Activated T-helper 1 cell treated with anti-CD3 and anti-CD28 coated beads, Interleukin-2, amount 50 U/mL, for 16 hours (primary cell): ENCODE results near the gene PDIA5.
A peak's percentile ranks its signal among the peaks of the same experiment; 100 is the strongest.

Experiments used
- DNase-seq, 2 donors: peaks; one replicate each; pipeline ENCODE4 v3.0.0-alpha.2; 2020; ENCODE audit warnings: low read depth in 1 of 2, low spot score in 1 of 2

PDIA5 gene

DNA sequence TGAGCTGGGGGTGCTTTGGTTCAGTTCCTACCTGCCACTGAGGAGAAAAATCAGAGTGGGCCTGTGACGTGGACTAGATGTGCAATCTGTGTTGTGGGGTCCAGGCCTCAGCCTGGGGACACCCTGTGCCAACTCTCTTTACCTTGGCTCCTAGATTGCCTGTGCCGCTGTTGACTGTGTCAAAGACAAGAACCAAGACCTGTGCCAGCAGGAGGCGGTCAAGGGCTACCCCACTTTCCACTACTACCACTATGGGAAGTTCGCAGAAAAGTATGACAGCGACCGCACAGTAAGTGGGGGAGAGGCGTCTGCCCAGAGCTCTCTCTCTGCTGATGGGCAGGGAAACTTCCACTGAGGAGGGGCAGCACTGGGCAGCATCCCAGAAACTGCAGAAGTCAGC is 94.3 kb downstream of the PDIA5 start:
- no peak for DNase-seq

DNA sequence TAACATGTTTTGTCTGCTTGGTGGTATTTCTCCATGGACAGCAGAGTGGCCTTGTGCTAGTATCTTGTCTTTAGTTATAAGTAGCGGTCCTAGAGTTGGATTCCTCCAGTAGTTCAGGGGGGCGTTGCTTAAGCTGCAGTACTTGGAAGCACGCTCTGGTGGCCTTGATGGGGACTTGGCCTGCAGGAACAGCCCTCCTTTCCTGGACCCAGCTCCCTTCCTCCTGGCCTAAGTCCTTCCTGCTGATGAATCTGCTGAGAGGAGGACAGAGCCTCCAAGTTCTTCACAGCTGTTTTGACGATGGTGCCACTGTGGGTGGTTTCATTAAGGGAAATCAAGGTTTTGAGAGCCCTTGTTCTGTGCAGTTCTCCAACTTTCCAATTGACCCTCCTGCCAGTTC is 96.3 kb downstream of the PDIA5 start:
- DNase-seq: no peak

DNA sequence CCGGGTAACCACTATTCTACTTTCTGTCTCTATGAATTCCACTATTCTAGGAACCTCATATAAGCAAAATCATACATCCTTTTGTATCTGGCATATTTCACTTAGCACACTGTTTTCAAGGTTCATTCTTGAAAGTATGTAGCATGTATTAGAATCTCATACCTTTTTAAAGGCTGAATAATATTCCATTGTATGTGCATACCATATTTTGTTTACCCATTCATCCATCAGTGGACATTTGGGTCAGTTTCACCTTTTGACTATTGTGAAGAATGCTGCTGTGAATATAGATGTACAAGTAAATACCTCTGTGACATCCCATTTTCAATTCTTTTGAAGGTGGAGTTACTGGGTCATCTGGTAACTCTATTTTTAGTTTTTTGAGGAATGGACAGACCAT is 98.3 kb downstream of the PDIA5 start:
- no peak for DNase-seq

DNA sequence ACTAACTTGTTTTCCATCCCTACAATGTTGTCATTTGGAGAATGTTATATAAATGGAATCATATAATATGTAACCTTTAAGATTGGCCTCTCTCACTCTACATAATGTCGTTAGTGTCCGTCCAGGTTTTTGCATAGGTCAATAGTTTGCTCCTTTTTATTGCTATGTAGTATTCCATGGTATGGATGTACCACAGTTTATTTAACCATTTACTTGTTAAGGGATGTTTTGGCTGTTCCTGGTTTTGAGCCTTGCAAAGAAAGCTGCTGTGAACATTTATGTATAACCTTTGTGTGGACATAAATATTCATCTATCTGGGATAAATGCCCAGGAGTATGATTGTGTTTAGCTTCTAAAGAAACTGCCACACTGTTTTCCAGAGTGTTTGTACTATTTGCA is 100.9 kb downstream of the PDIA5 start:
- DNase-seq: no peak

DNA sequence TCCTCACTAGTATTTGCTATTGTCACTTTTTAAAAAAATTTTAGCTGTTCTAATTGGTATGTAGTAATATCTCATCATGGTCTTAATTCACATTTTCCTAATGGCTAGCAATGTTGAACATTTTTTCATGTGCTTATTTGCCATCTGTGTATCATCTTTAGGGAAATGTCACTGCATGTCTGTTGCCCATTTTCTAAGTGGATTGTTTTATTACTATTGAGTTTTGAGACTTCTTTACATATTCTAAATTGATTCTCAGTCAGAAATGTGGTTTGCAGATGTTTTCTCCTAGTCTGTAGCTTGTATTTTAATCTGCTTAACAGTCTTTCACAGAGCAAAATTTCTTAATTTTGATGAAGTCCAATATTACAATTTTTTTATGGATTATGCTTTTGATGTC is 101.3 kb downstream of the PDIA5 start:
- DNase-seq: no peak

DNA sequence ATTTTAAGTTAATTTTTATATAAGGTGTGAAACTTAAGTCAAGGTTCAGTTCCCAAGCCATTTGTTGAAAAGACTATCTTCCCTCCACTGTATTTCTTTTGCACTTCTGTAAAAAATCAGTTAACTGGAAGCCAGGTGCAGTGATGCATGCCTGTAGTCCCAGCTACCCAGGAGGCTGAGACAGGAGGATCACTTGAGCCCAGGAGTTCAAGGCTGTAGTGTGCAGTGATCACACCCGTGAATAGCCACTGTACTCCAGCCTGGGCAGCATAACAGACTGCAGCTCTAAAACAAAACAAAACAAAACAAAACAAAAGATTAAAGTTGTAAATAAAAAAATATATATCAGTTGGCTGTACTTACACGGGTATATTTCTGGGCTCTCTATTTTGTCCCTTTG is 101.8 kb downstream of the PDIA5 start:
- DNase-seq: no peak

DNA sequence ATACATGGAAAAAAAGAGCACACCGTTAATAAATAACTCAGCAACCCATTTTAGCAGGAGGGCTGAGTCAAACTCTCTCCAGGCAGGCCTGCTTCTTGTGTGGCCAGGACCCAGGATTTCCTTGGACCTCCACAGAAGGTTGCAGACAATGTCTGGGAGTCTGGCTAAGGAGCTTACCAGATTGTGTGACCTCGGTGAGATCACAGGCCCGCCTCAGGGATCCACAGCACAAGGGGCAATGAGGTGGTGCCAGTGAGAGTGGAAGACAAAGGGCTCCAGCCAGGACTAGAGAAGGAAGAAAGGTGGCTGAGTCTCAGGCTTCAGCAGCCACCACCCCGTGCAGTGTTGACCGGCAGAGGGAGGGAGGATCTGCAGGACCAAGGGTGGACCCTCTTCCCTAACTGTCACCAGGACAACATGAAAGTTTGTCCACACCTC is 102.7 kb downstream of the PDIA5 start:
- DNase-seq: no peak

DNA sequence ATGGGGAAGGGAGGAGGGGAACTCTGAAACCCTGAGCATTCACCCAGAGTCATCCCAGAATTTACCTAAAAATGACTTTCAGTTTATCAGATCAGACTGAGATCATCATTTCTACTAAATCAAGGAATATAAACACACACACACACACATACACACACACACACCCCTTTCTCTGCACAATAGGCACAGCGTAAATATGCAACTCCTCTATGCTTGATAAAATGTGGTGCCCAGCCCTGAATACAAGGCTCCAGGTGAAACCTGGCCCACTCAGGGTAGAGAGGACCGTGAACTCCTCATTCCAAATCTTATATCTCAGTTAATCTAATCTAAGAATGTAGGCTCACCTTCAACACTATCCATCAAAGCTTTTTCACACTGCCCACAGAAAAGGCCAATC is 103.1 kb downstream of the PDIA5 start:
- no peak for DNase-seq

DNA sequence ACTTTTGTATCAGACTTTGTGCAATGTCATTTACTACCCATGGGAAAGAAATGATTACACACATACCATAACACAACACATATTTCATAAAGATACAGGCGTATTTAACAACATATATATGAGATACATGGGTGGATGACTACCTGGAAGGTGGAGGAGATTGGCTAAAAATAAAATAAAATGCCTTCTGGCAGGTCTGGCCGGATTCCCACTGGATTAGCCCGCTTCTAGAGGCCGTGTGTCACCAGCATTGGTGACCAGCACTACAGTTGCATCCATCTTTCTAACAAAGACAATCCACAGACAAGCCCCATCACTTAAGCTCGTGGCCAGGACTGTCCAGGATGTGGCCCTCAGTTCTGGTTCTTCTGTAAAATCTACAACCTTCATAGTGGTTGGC is 114.0 kb downstream of the PDIA5 start:
- DNase-seq: no peak

DNA sequence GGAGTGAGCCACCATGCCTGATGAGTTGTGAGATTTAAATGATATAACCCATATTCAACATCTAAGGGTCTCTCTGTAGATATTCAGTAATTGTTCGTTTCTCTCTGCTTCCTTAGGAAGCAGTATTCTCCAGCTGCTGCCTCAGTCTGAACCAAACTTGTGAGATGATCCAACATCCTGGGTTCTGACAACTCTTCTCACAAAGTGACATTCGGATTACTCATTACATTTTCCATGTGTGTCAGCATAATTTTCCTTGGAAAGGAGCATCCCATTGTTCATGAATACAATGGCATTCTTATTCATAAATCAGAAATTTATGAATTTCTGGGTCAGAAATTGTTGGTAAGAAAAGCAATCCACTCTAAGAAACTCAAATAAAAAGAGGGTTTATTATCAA is 119.9 kb downstream of the PDIA5 start:
- no peak for DNase-seq

DNA sequence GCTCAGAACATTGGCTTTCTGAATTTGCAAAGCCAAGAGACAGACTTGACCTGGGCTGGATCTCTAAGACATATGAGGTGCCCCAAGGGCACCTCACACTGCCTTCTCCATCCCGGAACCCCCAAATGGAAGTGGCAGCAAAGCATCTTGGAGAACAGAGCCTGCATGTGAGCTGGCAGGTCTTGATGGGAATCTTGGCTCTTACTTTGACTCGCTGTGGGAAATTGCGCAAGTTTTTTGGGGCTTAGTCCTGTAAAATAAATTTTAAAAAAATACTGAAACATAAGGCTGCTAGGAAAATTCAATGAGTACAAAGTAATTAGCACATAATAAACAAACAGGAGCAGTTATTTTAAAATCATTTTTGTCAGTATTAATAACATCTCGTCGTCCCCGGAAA is 121.2 kb downstream of the PDIA5 start:
- DNase-seq: no peak

DNA sequence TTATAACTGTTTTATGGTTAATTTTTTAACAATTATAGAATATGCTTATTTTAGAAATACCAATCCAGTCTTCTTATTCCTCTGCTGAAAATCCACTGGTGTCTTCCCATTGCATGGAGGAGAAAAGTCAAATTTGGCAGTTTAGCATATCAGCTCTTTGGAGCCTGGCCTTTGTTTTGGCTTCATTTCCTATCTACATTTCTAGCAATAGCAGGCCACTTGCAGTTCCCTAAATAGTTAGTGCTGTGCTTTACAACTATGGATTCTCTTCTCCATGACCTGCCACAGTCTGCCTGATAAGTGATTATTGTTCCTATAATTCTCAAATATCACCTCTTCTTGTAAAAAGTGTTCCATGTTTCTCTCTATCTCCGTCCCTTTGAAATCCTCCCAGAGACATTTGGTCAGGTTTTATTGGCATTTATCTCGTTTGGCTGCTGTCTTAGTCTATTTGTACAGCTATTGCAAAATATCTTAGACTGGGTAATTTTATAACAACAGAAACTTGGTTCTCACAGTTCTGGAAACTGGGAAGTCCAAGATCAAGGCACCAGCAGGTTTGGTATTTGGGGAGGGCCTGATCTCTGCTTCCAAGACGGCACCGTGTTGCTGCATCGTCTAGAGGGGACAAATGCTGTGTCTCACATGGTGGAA is 126.8 kb downstream of the PDIA5 start:
- DNase-seq: no peak

DNA sequence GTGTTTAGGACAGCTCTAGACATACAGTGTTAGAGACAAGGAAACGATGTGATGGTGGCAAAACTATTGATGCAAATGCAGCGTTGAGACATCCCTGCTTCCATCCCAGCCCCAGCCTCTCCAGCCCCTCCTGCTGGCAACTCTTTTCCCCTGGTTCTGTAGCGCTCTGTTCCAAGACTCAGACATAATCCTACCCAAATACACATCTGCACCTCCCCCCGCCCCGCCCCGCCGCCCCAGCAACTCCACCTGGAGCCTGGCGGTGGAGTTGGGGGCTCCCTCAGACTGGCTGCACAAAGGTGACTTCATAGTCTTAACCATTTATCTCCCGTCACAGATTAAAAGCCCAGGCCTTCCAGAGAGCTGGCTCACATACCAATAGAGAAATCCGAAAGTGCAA is 127.7 kb downstream of the PDIA5 start:
- DNase-seq: no peak

DNA sequence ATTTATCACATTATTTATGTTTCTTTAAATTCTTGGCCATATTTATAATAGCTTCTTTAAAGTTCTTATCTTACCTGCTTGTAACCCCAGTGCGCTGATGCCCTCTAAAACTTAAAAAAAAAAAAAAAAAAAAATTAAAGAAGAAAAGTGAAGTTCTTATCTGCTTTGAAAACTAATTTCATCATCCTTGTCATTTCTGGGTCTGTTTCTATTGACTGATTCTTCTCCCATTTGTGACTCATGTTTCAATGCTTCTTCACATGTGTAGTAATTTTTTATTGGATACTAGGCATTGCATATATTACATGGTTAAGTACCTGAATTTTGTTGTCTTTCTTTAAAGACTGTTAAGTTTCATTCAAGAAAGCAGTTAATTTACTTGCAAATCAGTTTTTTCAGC is 131.5 kb downstream of the PDIA5 start:
- DNase-seq: no peak

DNA sequence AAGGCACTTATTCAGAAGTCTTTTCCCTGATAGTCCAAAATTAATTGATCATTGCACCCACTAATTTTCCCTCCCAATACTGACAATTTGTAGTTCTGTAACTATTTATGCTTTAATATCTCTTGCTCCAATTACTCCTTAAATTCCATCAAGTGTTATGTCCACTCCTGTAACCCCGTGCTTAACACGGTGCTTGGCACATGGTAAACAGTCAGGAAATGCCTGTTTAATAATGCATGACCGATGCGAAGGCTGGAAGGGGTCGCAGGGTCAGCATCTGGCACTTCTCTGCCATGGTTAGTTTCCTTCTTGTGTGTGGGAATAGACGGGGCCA is 134.4 kb downstream of the PDIA5 start:
- no peak for DNase-seq

DNA sequence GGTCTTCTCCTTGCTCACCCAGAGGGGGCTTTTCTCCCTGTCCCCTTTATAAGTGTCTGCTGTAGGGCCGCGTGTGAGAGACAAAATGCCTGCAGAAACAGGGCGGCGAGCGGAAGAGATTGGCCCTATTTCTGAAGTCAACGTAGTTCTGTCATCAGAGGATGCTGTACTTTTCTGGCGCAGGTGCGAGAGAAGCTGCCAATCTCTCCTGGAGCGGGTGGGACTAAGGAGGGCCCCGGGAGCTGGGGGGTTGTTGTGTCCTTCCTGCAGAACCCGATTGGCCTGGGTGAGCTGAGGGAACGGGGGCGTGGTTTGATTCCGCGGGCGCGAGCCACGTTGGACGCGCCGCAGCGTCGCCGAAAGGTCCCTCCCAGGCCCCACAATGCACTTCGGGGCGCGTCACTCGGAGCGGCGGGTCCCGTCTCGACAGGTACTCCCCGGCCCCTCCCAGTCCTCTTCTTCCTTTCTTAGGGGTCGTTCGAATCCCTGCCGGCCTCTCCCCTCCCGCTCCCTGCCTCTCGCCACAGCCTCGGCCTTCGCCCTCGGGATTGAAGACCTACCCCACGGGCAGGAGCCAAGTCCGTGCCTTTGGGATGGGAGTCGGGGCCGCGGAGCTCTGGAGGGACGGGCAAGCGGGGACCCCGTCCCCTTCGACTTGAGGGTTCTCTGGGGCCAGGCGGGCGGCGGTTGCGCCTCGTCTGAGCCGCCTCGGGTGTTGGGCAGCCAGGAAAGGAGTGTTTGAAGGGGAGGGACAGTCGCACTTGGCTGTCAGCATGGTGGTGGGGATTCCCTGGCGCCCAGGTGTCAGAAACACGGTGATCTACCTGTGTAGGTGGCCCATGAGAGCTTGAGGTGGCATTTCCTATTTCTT is 135.0 kb downstream of the PDIA5 start, which contains the start of gene SEC22A:
SEC22A (plus strand) TSS at position 387 of the 871 bp plus-strand sequence. CDS start 7,275 bp downstream, outside the sequence.
- peak; percentile 85 to 89 for DNase-seq

DNA sequence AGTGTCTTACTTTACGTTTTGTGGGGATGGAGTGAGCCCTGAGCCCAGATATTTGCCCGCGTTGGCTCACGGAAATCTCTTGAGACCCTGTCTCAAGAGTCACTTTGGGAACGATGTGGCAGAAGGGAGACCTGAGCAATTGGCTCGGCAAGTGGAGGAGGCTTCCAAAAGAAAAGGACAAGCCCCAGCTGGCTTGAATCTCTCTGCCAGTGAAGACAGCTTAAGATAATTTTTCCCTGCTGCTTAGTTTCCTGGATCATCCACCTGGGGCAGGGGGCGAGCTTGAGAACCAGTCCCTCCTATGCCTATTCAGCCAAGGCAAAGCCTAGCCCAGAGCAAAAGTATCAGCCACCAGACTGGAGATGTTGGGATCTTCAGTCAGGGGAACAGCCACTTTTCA is 135.6 kb downstream of the PDIA5 start:
- no peak for DNase-seq
